UCSD-AML1 (cell line): ENCODE data around the gene PDCD4.
"Not testable (repeated sequence)": the region's sequence is repeated elsewhere in the genome, so short reads cannot be mapped to it uniquely, and the experiment has no call there.

Experiments used
- DNase-seq: peaks from one replicate; lab custom pipeline; 2025; ENCODE audit not compliant: unreplicated experiment; lab: John Stamatoyannopoulos, UW

Gene PDCD4

DNA sequence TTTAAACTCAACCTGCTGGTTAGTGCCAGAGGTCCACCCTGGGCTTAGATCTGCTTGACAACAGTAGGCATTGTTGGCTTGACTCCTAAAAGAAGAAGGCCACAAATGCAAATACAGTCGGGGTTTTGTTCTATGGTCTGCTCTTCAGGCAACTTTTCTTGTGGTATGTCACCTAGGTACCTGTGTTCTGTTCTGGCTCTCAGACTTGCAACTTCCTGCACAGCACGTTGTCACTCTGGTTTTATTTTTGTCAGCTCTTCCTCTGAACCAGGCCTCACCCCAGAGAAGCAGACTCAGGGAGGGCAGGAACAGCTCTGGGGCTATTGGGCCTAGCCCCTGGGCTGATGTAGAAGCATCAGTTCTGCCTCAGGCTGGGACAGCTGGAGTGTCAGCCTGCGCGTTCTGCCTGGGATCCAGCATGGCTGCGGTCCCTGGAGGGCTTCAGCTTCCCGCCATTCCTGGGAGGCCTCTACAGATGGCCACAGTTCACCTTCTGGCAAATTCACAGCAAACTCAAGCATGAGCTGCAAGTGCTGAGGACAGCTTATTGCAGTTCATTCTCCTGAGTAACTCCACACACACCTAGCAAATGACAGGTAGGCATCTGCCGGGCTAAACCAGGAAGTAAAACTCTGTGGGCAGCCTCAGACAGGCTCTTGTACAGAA lies 11.0 kb upstream of the PDCD4 start:
- DNase-seq = no peak

GRCh38 chr10:110861476-110861875 lies 10.3 kb upstream of the PDCD4 start:
- DNase-seq = no peak

GRCh38 chr10:110861930-110862649 lies 9.6 kb upstream of the PDCD4 start:
- DNase-seq = no peak

DNA sequence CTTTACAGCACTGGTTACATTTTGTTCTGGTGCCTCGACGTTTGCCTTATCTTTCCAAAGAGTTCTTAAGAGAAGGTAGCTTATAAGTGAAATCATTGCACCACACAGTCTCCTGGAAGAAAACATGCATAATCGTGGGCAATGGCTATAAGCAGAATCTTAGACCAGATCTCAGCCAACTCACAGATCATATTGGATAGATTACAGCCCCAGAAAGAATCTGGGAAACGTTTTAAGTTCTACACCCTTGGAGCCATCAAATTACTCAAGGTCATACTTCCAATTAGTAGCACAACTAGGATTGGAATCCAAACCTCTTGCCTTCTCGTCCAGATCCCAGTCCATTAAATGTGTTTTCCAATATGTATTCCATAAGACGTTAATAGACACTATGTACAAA lies 8.8 kb upstream of the PDCD4 start:
- DNase-seq = no peak

- DNase-seq = no peak
These were observed 8.4 kb upstream of the PDCD4 start for GRCh38 chr10:110863361-110863760.

- no peak for DNase-seq
These were observed 7.8 kb upstream of the PDCD4 start for GRCh38 chr10:110863956-110864355.

DNA sequence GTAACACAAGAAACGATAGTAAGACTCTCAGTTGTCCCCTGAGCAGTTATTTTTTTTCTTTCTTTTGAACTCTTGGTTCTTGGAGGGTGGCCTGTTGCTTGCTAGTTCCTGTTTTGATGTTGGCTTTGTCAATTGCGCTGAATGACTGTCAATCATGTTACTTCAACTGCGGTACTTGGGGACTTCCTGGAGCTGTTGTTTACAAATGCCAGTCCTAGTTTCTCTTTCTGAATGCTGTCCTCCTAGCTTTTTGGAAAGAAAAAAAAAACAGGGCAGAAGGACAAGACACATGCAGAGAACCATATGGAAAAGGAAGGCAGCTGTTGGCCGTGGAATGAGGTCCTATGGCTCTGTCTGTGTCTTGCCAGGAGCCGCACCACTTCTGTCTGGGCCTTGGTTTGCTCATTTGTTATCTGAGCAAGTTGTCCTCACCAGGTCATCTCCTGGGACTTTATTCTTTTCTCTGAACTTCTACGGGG lies 7.0 kb upstream of the PDCD4 start:
- DNase-seq = no peak

GRCh38 chr10:110865186-110865808 lies 6.4 kb upstream of the PDCD4 start:
- DNase-seq = no peak

GRCh38 chr10:110865809-110866482 lies 5.8 kb upstream of the PDCD4 start:
- no peak for DNase-seq

DNA sequence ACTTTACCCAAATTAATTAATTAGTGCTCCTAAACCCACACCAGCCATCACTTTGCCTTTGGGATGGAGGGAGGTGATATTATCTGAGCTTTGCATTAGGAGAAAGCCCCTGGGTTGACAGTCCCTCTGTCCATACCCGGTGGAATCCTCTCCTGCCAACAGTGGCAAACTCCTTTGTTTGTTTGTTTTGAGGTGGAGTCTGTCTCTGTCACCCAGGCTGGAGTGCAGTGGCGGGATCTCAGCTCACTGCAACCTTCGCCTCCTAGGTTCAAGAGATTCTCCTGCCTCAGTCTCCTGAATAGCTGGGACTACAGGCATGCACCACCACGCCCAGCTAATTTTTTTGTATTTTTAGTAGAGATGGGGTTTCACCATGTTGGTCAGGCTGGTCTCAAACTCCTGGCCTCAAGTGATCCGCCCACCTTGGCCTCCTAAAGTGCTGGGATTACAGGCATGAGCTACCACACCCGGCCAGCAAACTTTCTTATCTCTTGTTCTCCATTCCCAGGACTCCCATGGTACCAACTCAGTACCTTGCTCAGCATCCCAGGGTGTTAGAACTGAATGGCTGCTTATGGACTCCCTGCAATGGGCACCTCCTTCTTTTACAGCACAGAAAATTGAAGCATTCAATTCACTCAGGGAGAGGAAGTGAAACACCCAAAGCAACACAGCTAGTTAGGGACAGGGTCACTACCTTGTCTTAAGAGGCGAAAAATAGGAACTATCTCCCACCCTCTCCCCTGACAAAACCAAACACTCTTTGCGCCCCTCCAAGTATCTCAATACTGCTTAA lies 4.5 kb upstream of the PDCD4 start:
- DNase-seq = not testable (repeated sequence)

DNA sequence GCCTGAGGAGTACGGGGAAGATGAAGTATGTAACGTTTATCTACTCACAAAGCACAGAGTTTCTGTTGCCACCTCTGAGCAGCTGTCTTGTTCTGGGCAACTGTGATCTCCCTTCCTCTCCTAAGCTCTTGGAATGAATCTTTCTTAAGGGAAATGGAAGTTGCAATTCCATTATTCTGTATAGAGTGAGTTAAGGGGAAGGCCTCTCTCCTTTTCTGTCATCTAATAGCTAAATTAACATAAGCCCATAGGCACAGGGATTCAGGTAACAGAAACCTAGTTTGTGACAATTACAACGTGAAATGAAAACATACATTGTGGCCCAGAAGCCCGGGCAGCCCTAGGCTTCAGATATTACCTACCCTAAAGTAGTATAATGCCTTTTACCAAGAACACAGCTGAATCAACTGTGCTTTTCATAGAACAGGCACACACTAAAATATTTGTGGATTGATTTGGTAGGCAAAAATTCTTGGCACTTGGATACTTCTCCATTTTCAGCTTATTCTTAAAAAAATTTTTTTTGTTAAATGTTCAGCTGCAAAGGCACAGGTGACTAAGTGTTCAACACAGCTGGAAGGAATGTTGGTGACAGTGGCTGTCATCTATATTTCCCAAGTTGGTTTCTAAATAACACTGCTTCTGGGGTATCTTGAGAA lies 3.8 kb upstream of the PDCD4 start:
- DNase-seq = no peak

GRCh38 chr10:110868981-110869380 lies 2.7 kb upstream of the PDCD4 start:
- DNase-seq = no peak

- DNase-seq = no peak
These were observed 868 bp upstream of the PDCD4 start for GRCh38 chr10:110870823-110871297.

- DNase-seq = peak; percentile 75
These were observed 636 bp downstream of the PDCD4 start for GRCh38 chr10:110872145-110872983.

GRCh38 chr10:110872984-110873923 lies 1.5 kb downstream of the PDCD4 start:
- DNase-seq = no peak

DNA sequence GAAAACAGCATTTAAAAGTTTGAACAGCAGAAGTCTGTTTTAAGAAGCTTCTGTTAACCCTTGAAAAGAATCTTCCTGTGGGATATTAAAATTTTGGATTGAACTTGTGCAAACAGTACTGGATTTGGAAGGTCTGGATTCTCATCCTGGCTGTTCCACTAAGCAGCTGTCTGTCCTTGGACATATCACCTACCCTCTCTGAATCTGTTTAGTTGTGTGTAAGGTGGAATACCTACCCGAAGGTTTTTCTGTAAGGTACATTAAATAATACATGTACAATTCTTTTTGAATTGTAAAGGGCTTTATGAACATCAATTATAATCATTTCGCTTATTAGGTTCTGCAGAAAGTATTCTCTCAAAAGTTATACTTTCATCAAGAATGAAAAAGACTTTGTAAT lies 2.2 kb downstream of the PDCD4 start:
- no peak for DNase-seq

DNA sequence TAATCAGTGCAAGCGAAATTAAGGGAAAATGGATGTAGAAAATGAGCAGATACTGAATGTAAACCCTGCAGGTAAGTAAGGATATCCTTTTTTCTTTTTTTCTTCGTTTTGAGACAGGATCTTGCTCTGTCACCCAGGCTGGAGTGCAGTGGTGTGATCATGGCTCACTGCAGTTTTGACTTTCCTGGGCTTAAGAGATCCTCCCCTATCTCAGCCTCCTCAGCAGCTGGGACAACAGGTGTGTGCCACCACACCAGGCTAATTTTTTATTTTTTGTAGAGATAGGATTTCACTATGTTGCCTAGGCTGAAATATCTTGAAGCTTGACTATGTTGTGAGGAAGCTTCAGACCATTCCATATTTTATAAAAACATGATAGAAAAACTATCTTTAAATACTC lies 4.3 kb downstream of the PDCD4 start:
- DNase-seq = no peak

DNA sequence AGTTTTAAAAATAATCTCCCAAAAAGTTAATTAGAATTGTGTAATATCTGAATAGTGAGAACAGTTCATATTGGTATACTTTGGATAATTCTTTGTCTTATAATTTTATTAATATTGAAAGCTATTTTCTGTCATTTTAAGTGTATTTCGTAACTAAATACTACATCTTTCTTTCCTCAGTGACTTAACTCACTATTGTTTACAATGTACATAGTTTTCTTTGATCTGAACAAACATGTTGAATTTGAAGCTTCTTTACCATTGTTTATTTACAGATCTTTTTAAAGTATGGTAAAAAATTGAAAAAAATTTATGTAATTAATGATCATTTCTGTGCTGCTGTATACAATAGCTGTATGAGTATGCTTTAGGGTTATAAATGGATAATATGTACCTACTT lies 5.1 kb downstream of the PDCD4 start:
- DNase-seq = no peak
